MM.1S (cell line): ENCODE data around the gene MAPKAP1.

Source experiments
- DNase-seq: peaks from one replicate; pipeline ENCODE4 v3.0.0-alpha.2; 2015
- H2AFZ ChIP-seq: fragments of 300-600 bp; sonication (generic); 2 replicates; pipeline ENCODE4 v1.6.0; 2016; ENCODE audit warnings: antibody characterized with exemption, low read length
- H3F3A ChIP-seq: fragments of 300-600 bp; sonication (generic); 2 replicates; pipeline ENCODE4 v1.6.1; 2016; ENCODE audit warnings: mild to moderate bottlenecking, antibody characterized with exemption, low read length, moderate library complexity, mixed read lengths; ENCODE audit not compliant: insufficient read depth
- H3K27ac ChIP-seq: fragments of 300-600 bp; sonication (generic); 2 replicates; pipeline ENCODE4 v1.5.1; 2016; ENCODE audit warnings: mild to moderate bottlenecking, low read length
- H3K27me3 ChIP-seq: fragments of 300-600 bp; sonication (generic); replicated peaks from 2 replicates; pipeline ENCODE4 v1.6.0; 2016; ENCODE audit warnings: low read length; ENCODE audit not compliant: insufficient read depth
- H3K36me3 ChIP-seq: fragments of 300-600 bp; sonication (generic); replicated peaks from 2 replicates; pipeline ENCODE4 v1.6.1; 2016; ENCODE audit warnings: mild to moderate bottlenecking, low read length, mixed read lengths; ENCODE audit not compliant: insufficient read depth
- H3K4me1 ChIP-seq: fragments of 300-600 bp; sonication (generic); 2 replicates; pipeline ENCODE4 v1.6.1; 2016; ENCODE audit warnings: low read length, mixed read lengths
- H3K4me2 ChIP-seq: fragments of 300-600 bp; sonication (generic); 2 replicates; pipeline ENCODE4 v1.6.0; 2016; ENCODE audit warnings: low read depth, low read length
- H3K4me3 ChIP-seq: fragments of 300-600 bp; sonication (generic); 2 replicates; pipeline ENCODE4 v1.5.1; 2016; ENCODE audit warnings: low read length, mixed read lengths
- H3K79me2 ChIP-seq: fragments of 300-600 bp; sonication (generic); 2 replicates; pipeline ENCODE4 v1.6.1; 2016; ENCODE audit warnings: mixed run types, low read length, mixed read lengths
- H3K9ac ChIP-seq: fragments of 300-600 bp; sonication (generic); 2 replicates; pipeline ENCODE4 v1.6.1; 2016; ENCODE audit warnings: low read length, mixed read lengths
- H3K9me2 ChIP-seq: fragments of 300-600 bp; sonication (generic); replicated peaks from 2 replicates; pipeline ENCODE4 v1.6.1; 2016; ENCODE audit warnings: mild to moderate bottlenecking, low read length, mixed read lengths; ENCODE audit not compliant: insufficient read depth
- H3K9me3 ChIP-seq: fragments of 300-600 bp; sonication (generic); replicated peaks from 2 replicates; pipeline ENCODE4 v1.6.1; 2016; ENCODE audit warnings: mild to moderate bottlenecking, low read length, mixed read lengths; ENCODE audit not compliant: insufficient read depth
- H4K20me1 ChIP-seq: fragments of 300-600 bp; sonication (generic); 2 replicates; pipeline ENCODE4 v1.6.1; 2016; ENCODE audit warnings: mild to moderate bottlenecking, low read length, moderate library complexity, mixed read lengths; ENCODE audit not compliant: insufficient read depth
- EZH2 ChIP-seq: fragments of 300-600 bp; sonication (generic); optimal IDR thresholded peaks from 2 replicates; pipeline ENCODE3; 2017; ENCODE audit warnings: low read depth, mild to moderate bottlenecking, antibody characterized with exemption, low read length, mixed read lengths
- EZH2phosphoT487 ChIP-seq: fragments of 300-600 bp; sonication (generic); IDR thresholded peaks from 2 replicates; pipeline ENCODE4 v1.6.1; 2018; ENCODE audit warnings: antibody characterized with exemption, low read length
- TF ChIP-seq, protein P1 (sequence below): fragments of 300-600 bp; sonication (generic); IDR thresholded peaks from 2 replicates; pipeline ENCODE4 v1.5.1; 2016; ENCODE audit warnings: antibody characterized with exemption, low read length, mixed read lengths

MAPKAP1 gene

DNA sequence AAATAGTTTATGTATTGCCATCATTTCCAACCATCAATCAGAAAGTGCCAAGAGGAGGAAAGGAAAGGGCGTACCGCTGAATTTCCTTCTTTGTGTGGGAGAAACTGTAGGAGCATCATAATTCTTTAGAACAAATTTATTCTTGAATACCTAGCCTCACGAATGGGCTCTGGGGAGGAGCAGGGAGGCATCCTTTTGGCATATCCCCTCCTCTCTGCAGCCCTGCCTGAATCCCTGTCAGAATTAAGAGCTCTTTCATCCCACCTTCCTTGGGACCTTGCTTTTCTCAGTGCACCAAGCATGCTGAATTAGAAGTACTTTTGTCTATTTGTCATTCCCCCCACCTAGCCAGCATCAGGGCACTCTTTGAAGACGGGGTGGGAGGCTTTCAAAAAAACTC, 189.4 kb downstream of the MAPKAP1 start:
- DNase-seq, result no peak
- H3K9me3 ChIP-seq, result no peaks in the 10 kb centered on the region
- TF ChIP-seq EZH2phosphoT487, result no peak
- TF ChIP-seq EZH2, result no peak
- TF ChIP-seq, protein P1, sequence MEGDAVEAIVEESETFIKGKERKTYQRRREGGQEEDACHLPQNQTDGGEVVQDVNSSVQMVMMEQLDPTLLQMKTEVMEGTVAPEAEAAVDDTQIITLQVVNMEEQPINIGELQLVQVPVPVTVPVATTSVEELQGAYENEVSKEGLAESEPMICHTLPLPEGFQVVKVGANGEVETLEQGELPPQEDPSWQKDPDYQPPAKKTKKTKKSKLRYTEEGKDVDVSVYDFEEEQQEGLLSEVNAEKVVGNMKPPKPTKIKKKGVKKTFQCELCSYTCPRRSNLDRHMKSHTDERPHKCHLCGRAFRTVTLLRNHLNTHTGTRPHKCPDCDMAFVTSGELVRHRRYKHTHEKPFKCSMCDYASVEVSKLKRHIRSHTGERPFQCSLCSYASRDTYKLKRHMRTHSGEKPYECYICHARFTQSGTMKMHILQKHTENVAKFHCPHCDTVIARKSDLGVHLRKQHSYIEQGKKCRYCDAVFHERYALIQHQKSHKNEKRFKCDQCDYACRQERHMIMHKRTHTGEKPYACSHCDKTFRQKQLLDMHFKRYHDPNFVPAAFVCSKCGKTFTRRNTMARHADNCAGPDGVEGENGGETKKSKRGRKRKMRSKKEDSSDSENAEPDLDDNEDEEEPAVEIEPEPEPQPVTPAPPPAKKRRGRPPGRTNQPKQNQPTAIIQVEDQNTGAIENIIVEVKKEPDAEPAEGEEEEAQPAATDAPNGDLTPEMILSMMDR, result no peak

DNA sequence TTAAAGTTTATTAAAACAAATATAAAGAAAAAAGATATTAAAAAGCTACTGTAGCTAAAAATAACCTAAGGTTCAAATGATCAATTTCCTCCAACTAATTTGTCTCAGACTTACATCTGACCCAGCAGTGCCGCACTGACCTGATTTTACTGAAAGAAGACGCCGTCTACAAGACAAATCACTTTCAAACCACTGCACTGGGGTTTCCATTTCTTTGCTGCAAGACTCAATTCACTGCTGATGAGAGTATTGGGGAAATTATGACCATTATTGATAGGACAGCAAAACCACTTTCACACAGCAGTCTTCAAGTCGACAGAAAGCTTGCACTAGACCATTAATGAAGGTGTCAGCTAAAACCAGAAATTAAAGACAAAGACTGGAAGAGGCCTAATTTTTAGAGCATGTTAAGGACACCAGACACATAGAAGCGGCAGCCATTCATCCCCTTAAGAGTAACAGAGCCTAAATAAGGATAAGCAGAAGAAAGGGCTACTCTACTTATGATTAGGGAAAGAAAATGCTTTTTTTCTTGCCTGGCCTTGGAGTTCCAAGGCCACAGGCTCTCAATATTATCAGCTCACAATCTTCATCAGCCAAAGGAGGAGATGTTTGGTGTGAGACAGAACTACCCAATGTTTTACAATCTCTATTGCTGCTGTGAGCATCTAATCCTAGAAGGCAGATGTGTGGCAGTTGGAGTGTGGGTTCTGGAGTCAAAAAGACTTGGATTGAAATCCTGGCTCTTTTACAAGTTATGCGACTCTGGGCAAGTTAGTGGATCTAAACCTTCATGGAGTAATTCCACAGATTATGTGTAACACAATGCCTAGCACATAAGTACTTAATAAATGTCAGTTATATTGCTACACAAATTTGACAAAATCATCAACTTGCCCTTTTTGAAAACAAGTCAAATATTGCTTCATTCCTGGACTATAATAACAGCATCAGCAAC, 190.7 kb downstream of the MAPKAP1 start:
- no peak overlapping the region for H2AFZ ChIP-seq
- H3K36me3 ChIP-seq, result no peaks in the 10 kb centered on the region
- H4K20me1 ChIP-seq, result no peaks in the 10 kb centered on the region
- H3K9ac ChIP-seq, result no peak overlapping the region
- no peaks in the 10 kb centered on the region for H3K9me2 ChIP-seq
- H3K4me2 ChIP-seq, result no peak overlapping the region
- DNase-seq, result no peak
- no peak overlapping the region for H3K27ac ChIP-seq
- peaks cover 4% of the 10 kb centered on the region for H3K79me2 ChIP-seq
- peaks cover 24% of the 10 kb centered on the region for H3F3A ChIP-seq
- TF ChIP-seq, protein P1, result no peak
- TF ChIP-seq EZH2phosphoT487 (no peak), EZH2 (no peak)
- no peak overlapping the region for H3K4me3 ChIP-seq
- H3K27me3 ChIP-seq, result no peaks in the 10 kb centered on the region
- H3K9me3 ChIP-seq, result no peaks in the 10 kb centered on the region
- peaks cover 16% of the 10 kb centered on the region for H3K4me1 ChIP-seq

More for the DNA sequence above, 189.4 kb downstream of the MAPKAP1 start:
- Histone ChIP-seq H3K27me3 (no peaks in the 10 kb centered on the region), H4K20me1 (no peaks in the 10 kb centered on the region), H3K9ac (no peak overlapping the region), H2AFZ (no peak overlapping the region), H3K36me3 (no peaks in the 10 kb centered on the region), H3K79me2 (peaks cover 4% of the 10 kb centered on the region), H3K9me2 (no peaks in the 10 kb centered on the region), H3K4me1 (peaks cover 29% of the 10 kb centered on the region), H3K4me3 (no peak overlapping the region), H3K27ac (no peak overlapping the region), H3F3A (peaks cover 35% of the 10 kb centered on the region), H3K4me2 (no peak overlapping the region)

DNA sequence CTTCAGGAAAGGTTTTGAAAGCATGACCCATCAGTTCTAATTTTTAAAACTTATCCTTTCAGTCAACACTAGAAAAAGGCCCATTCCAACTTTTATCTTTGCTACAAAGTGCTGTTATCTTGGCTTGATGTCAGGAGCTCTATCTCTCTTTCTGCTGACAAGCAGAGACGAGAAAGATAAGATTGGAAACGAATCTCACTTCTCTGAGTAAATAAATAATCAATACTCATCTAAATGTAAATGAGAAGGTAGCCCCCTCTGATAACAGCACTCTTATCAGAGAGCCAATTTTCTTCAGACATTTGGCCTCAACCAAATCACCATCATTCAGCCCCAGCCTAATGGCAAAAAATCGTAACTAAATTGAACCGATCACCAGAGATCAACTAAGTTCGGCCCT, 191.7 kb downstream of the MAPKAP1 start:
- TF ChIP-seq, protein P1, result no peak
- TF ChIP-seq EZH2 (no peak), EZH2phosphoT487 (no peak)
- no peak overlapping the region for H3K27ac ChIP-seq
- H3K4me1 ChIP-seq, result peaks cover 13% of the 10 kb centered on the region
- DNase-seq, result no peak
- H3K4me3 ChIP-seq, result no peak overlapping the region
- H3K36me3 ChIP-seq, result no peaks in the 10 kb centered on the region
- H2AFZ ChIP-seq, result no peak overlapping the region
- no peak overlapping the region for H3K9ac ChIP-seq
- H3K9me3 ChIP-seq, result no peaks in the 10 kb centered on the region
- H3K79me2 ChIP-seq, result peaks cover 4% of the 10 kb centered on the region
- peaks cover 22% of the 10 kb centered on the region for H3F3A ChIP-seq
- H4K20me1 ChIP-seq, result no peaks in the 10 kb centered on the region
- no peaks in the 10 kb centered on the region for H3K27me3 ChIP-seq
- no peaks in the 10 kb centered on the region for H3K9me2 ChIP-seq
- H3K4me2 ChIP-seq, result no peak overlapping the region
